Lung (tissue), 12 donors: Measurements from ENCODE around the gene GNAS. TPM values are rescaled to one million over a fixed set of nuclear protein-coding genes. Genes with fewer than 3 reads are reported as not detected.

Experiments used
- ATAC-seq: fragments of 200-7000 bp; cut with Tn5 transposase; one replicate; pipeline ENCODE4 v1.9.1; 2020; ENCODE audit warnings: moderate number of reproducible peaks; ENCODE audit not compliant: insufficient read depth, low FRiP score
- DNase-seq, 3 donors: peaks; one replicate each; pipeline ENCODE4 v3.0.0-alpha.2; 2013 to 2017
- H3K27ac ChIP-seq, 2 donors: one replicate each; pipeline ENCODE4 v1.5.1; 2013; ENCODE audit warnings: mild to moderate bottlenecking in 2 of 2, moderate library complexity in 2 of 2, control low read depth in 1 of 2, inconsistent platforms in 1 of 2, low read depth in 1 of 2, low read length in 1 of 2
- H3K27me3 ChIP-seq, 3 donors: one replicate each; pipeline ENCODE4 v1.5.1; 2013; ENCODE audit warnings: low read length in 2 of 3; ENCODE audit not compliant: control insufficient read depth in 3 of 3, insufficient read depth in 3 of 3
- H3K36me3 ChIP-seq, 4 donors: one replicate each; pipeline ENCODE4 v1.5.1; 2013; ENCODE audit warnings: low read length in 4 of 4, mild to moderate bottlenecking in 1 of 4, moderate library complexity in 1 of 4; ENCODE audit not compliant: control insufficient read depth in 4 of 4, insufficient read depth in 4 of 4
- H3K4me1 ChIP-seq, 5 donors: one replicate each; pipeline ENCODE4 v1.5.1; 2013; ENCODE audit warnings: low read length in 5 of 5, mild to moderate bottlenecking in 2 of 5, moderate library complexity in 1 of 5; ENCODE audit not compliant: control insufficient read depth in 5 of 5, insufficient read depth in 5 of 5
- H3K4me3 ChIP-seq: one replicate; pipeline ENCODE4 v1.5.1; 2013; ENCODE audit warnings: mild to moderate bottlenecking, control low read depth, moderate library complexity
- H3K9ac ChIP-seq, 2 donors: one replicate each; pipeline ENCODE4 v1.5.1; 2013; ENCODE audit warnings: low read length in 2 of 2, control low read depth in 1 of 2; ENCODE audit not compliant: insufficient read depth in 1 of 2
- H3K9me3 ChIP-seq, 4 donors: one replicate each; pipeline ENCODE4 v1.5.1; 2013; ENCODE audit warnings: low read length in 3 of 4, mild to moderate bottlenecking in 1 of 4, moderate library complexity in 1 of 4; ENCODE audit not compliant: control insufficient read depth in 4 of 4, insufficient read depth in 3 of 4
- CTCF ChIP-seq: IDR thresholded peaks from 2 replicates; pipeline ENCODE4 v1.5.1; 2012; ENCODE audit warnings: mild to moderate bottlenecking; ENCODE audit errors: control extremely low read depth, extremely low read depth
- WGBS, 2 donors: extraction: QIAGEN DNeasy Blood & Tissue Kit; methylation state at CpG; one replicate each; pipeline ENCODE4 v1.1.7; 2013; 5-methylcytosine and 5-hydroxymethylcytosine counted together
- polyA plus RNA-seq, 2 donors: library from polyadenylated mRNA; stranded (reverse); fragments of 200-250 nt; gene quantifications; one replicate each; pipeline ENCODE4 v1.2.1, GENCODE V29; 2013
- total RNA-seq, 2 donors: library from RNA; depleted of rRNA in 1 of 2; stranded (reverse); fragments of >200 nt in 1 of 2; gene quantifications; one replicate each; pipeline ENCODE4 v1.2.1, GENCODE V29; 2014 to 2021
- donor health status: control.
- donor health status: control.
- donor health status: Bipolar disorder and iron deficiency.
- donor health status: healthy.
- donor health status: DM: yes; HTN: yes; CAD: no.

Gene GNAS
- total and polyA plus RNA-seq, 4 donors = 638 to 1,238 (median 887) TPM

GRCh38 chr20:58870293-58871014, 17.9 kb downstream of the GNAS start:
- H3K9me3 ChIP-seq = peaks cover 0 to 1% (median 0%) of the 10 kb centered on the region in 4 donors

GRCh38 chr20:58871533-58872102, 19.1 kb downstream of the GNAS start:
- no peak for DNase-seq
- WGBS, 2 donors = 84 to 91% methylated on average over 8 of the region's 8 CpGs
- no peak overlapping the region for H3K4me3 ChIP-seq
- peaks cover 0 to 1% (median 0%) of the 10 kb centered on the region in 4 donors for H3K9me3 ChIP-seq
- peaks cover 0 to under 1% (median 0%) of the 10 kb centered on the region in 5 donors for H3K4me1 ChIP-seq
- no peaks in the 10 kb centered on the region for H3K36me3 ChIP-seq
- no peak overlapping the region for H3K9ac ChIP-seq
- ATAC-seq = no peak
- no peak overlapping the region for H3K27ac ChIP-seq
- H3K27me3 ChIP-seq = no peaks in the 10 kb centered on the region
- no peak for TF ChIP-seq CTCF

More at GRCh38 chr20:58870293-58871014, 17.9 kb downstream of the GNAS start:
- WGBS, 2 donors = 39 to 42% methylated on average over 7 of the region's 7 CpGs
- H3K9ac ChIP-seq = no peak overlapping the region
- DNase-seq (peak; percentile 78 to 79 (median 78)), ATAC-seq (peak; percentile 77)
- H3K36me3 ChIP-seq = no peaks in the 10 kb centered on the region
- no peak overlapping the region for H3K4me3 ChIP-seq
- no peak overlapping the region for H3K27ac ChIP-seq
- no peaks in the 10 kb centered on the region for H3K4me1 ChIP-seq
- peaks cover 0 to 4% (median 0%) of the 10 kb centered on the region in 3 donors for H3K27me3 ChIP-seq
- peak; percentile 62 for TF ChIP-seq CTCF

GRCh38 chr20:58874469-58874868, 22.0 kb downstream of the GNAS start:
- no peak for ATAC-seq
- Histone ChIP-seq H3K27ac (no peak overlapping the region), H3K4me3 (no peak overlapping the region), H3K27me3 (no peaks in the 10 kb centered on the region), H3K9ac (no peak overlapping the region), H3K4me1 (peaks cover 0 to 6% (median 0%) of the 10 kb centered on the region in 5 donors), H3K36me3 (no peaks in the 10 kb centered on the region), H3K9me3 (peaks cover 0 to 1% (median 0%) of the 10 kb centered on the region in 4 donors)
- DNase-seq = no peak
- 97 to 100% methylated on average over 1 of the region's 1 CpG for whole genome bisulfite sequencing, 2 donors
- TF ChIP-seq CTCF = no peak
